ENCODE data around the gene CD79B. TPM values are rescaled to one million over a fixed set of nuclear protein-coding genes. Genes with fewer than 3 reads are reported as not detected.

CD79B gene
- total and polyA plus RNA-seq, 9 of the 15 experiments (the other 6 are each of a cell fraction or from before 2014, with no cell fraction given): 0.15 to 0.62 (median 0.44) TPM; not detected in 2

DNA sequence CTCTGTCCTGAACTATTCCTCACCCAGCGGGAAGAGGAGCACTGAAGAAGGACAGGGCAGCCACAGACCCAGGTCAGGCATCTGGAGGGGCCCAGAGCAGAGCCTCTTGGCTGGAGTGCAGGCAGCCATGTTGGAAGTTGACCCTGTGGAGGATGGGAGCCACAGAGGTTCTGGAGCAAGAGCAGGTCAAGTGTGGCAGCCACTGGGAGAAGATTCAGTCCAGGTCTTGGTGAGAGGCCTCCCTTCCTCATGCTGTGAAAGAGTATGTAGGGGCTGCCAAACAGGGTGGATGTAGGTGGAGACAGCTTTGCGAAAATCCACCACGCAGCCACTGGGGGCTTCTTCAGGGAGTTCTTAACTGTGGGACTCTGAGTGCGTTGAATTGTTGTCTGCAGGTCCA is 590 bp upstream of the CD79B start:
- POLR2A ChIA-PET: interaction anchor here (0.6 to 1.5 kb wide), 2 partner anchors 14 to 185 kb away, joined by 3 to 5 read pairs; no protein-coding TSS in a partner anchor

More for the DNA sequence above, 590 bp upstream of the CD79B start:
- H3K79me2 ChIP-seq (ENCODE audit: control insufficient read depth, insufficient read depth, low read length): no peaks in the 10 kb centered on the region
- H3K4me3 ChIP-seq: no peak overlapping the region
- H2AFZ ChIP-seq (ENCODE audit: low read depth, low read length): no peak overlapping the region
- H3K4me1 ChIP-seq (replicated peaks in 1 of 2; ENCODE audit: control insufficient read depth in 2 of 2, insufficient read depth in 2 of 2, low read length in 2 of 2): peaks cover 0 to 33% of the 10 kb centered on the region in 2 experiments; a peak in 2 of 5 replicates
- H3K27ac ChIP-seq (ENCODE audit: extremely low read depth, low read depth, low read length): no peak overlapping the region
- BruUV-seq (replicated peaks): no TSS peak
- H3K4me2 ChIP-seq (ENCODE audit: insufficient read depth, low read length): no peak overlapping the region
- ATAC-seq (no peak), FAIRE-seq (no peak), DNase-seq (ENCODE audit: extremely low read depth in 1 of 4, low spot score in 3 of 4) (no peak)
- H3K36me3 ChIP-seq (ENCODE audit: control insufficient read depth, insufficient read depth, low read length): no peaks in the 10 kb centered on the region
- WGBS (ENCODE audit: insufficient coverage, low coverage, missing lambda C conversion rate): 59% methylated on average over 4 of the region's 4 CpGs
- peaks cover 9 to 24% of the 10 kb centered on the region in 2 experiments; a peak in 4 of 5 replicates for H3K27me3 ChIP-seq (ENCODE audit: control insufficient read depth in 2 of 2, insufficient read depth in 2 of 2, low read length in 2 of 2)
- in situ Hi-C loops (cut with MboI): no loop called here
- no peaks in the 10 kb centered on the region for H3K9me3 ChIP-seq (replicated peaks; ENCODE audit: control insufficient read depth, insufficient read depth, low read depth, low read length)
- no peak overlapping the region for H3K9ac ChIP-seq (ENCODE audit: insufficient read depth in 1 of 2, low read depth in 2 of 2, low read length in 2 of 2)
- no peaks in the 10 kb centered on the region for H3K9me1 ChIP-seq (ENCODE audit: control insufficient read depth, insufficient read depth, low read length)
- TF ChIP-seq ZNF668 (CRISPR knock-in tag; IDR thresholded peaks at IDR 0.05) (no peak), PCBP1 (IDR thresholded peaks at IDR 0.05; ENCODE audit: low read depth, low read length, poor library complexity, severe bottlenecking) (no peak), ZFP36 (IDR thresholded peaks at IDR 0.05; ENCODE audit: low read depth, low read length, partially characterized antibody) (peak; percentile 48), SNIP1 (IDR thresholded peaks at IDR 0.05; ENCODE audit: low read depth) (no peak), TCF3 (CRISPR knock-in tag; IDR thresholded peaks at IDR 0.05) (no peak), BCOR (IDR thresholded peaks at IDR 0.05) (0 out of 2 replicates have a peak, but pooled peaks have one; percentile 29)
- TF ChIP-seq, protein P1, sequence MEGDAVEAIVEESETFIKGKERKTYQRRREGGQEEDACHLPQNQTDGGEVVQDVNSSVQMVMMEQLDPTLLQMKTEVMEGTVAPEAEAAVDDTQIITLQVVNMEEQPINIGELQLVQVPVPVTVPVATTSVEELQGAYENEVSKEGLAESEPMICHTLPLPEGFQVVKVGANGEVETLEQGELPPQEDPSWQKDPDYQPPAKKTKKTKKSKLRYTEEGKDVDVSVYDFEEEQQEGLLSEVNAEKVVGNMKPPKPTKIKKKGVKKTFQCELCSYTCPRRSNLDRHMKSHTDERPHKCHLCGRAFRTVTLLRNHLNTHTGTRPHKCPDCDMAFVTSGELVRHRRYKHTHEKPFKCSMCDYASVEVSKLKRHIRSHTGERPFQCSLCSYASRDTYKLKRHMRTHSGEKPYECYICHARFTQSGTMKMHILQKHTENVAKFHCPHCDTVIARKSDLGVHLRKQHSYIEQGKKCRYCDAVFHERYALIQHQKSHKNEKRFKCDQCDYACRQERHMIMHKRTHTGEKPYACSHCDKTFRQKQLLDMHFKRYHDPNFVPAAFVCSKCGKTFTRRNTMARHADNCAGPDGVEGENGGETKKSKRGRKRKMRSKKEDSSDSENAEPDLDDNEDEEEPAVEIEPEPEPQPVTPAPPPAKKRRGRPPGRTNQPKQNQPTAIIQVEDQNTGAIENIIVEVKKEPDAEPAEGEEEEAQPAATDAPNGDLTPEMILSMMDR (IDR thresholded peaks at IDR 0.05 in 2 of 3, conservative IDR thresholded peaks at IDR 0.05 in 1 of 3; ENCODE audit: insufficient read depth in 2 of 3, low read depth in 1 of 3, low read length in 3 of 3): no peak
- intact Hi-C loops (cut with micrococcal nuclease): no loop called here
- CTCF ChIA-PET (ENCODE audit: low intra/inter-chr PET ratio): no interaction called here
- no peaks in the 10 kb centered on the region for H4K20me1 ChIP-seq (replicated peaks; ENCODE audit: control insufficient read depth, insufficient read depth, low read length)
